ENCODE results near the gene MOCOS.

DNA sequence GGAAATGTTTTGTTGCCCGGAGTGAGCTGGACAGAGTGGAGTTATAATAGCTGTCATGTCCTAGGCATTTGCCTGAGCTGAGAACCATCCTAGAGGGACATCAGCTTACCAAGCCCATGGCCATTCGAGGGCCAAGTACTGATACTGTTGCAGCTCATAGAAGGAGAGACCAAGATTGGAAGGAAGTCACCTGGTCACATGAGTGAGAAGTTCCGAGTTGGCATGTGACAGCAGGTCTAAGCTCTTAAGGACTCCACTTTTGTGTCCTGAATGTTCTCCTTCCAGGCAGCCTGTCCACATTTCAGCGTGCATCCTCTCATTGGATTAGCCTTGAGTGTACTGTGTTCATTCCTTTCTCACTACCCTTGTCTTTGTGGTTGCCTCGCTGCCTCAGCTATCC, 114.6 kb downstream of the MOCOS start:
- TF ChIP-seq, protein P1, sequence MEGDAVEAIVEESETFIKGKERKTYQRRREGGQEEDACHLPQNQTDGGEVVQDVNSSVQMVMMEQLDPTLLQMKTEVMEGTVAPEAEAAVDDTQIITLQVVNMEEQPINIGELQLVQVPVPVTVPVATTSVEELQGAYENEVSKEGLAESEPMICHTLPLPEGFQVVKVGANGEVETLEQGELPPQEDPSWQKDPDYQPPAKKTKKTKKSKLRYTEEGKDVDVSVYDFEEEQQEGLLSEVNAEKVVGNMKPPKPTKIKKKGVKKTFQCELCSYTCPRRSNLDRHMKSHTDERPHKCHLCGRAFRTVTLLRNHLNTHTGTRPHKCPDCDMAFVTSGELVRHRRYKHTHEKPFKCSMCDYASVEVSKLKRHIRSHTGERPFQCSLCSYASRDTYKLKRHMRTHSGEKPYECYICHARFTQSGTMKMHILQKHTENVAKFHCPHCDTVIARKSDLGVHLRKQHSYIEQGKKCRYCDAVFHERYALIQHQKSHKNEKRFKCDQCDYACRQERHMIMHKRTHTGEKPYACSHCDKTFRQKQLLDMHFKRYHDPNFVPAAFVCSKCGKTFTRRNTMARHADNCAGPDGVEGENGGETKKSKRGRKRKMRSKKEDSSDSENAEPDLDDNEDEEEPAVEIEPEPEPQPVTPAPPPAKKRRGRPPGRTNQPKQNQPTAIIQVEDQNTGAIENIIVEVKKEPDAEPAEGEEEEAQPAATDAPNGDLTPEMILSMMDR (IDR thresholded peaks at IDR 0.05) = no peak
- TF ChIP-seq POLR2A (IDR thresholded peaks at IDR 0.05) = no peak
- no peak for TF ChIP-seq POLR2AphosphoS5 (IDR thresholded peaks at IDR 0.05; ENCODE audit: insufficient read depth in 1 of 2, low read depth in 1 of 2)

Measured in vagina (tissue), 2 donors.